ENCODE measurements around the gene MALL.
"Not testable (repeated sequence)": the region's sequence is repeated elsewhere in the genome, so short reads cannot be mapped to it uniquely, and the experiment has no call there.

MALL gene

DNA sequence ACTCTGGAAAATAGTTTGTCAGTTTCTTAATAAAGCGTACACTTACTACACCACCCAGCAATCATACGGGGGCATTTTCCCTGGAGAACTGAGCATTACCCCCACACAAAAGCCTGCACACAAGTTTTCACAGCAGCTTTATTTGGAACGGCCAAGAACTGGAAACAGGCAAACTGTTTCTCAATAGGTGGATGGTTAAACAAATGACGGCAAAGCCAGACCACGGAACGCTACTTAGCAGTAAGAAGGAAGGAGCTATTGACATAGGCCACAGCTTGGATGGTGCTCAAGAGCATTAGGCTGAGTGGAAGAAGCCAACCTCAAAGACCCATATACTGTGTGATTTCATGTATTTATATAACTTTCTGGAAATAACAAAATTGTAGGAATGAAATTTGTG lies 9.0 kb downstream of the MALL start:
- Histone ChIP-seq H3K9ac (ENCODE audit: low read depth, low read length) (no peak overlapping the region), H3K9me3 (ENCODE audit: control insufficient read depth, insufficient read depth, low read length) (no peaks in the 10 kb centered on the region), H3K36me3 (ENCODE audit: insufficient read depth, low read length) (no peaks in the 10 kb centered on the region), H3K4me1 (ENCODE audit: insufficient read depth, low read length) (peaks cover 8% of the 10 kb centered on the region; the same call in 1 of the 2 replicates)

DNA sequence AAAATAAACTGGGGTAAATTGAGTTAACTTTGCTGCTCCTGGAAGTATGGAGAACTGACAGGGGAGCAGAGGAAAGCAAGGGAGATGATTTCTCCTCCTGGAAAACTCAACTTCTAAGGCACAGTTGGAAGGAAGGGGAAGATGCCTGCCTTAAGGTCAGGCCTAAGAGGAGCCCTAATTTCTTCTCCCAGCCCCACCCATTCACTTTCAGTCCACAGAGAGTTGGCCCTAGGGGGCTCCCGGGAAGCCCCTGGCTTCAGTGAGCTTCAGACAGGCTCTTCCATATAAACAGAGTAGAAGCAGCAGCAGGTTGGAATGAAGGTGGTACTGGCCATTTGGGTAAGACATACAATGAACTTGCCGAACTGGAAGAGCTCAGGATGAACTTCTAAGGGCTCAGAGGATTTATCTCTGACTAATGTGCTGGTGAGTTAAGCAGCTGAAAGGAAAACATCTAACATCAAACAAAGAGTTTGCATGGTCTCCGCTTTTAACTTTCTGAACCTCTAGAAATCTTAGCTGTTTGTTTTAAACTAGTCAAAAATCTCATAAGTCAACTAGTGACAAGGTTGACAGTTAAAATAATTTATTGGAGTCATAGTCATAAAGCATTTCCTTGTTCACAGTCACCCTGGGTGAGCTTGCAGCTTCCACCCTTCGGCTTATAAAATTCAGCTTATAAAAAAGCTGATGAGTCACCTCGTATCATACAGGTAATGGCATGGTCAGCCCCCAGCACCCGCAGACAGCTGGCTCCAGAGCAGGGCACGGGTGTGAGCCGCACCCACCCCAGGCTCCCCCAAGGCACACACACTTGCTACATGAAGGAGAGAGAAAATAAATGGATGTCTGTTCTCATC lies 9.8 kb downstream of the MALL start:
- H3K36me3 ChIP-seq (ENCODE audit: insufficient read depth, low read length) = no peaks in the 10 kb centered on the region
- no peak overlapping the region for H3K9ac ChIP-seq (ENCODE audit: low read depth, low read length)
- peaks cover 14% of the 10 kb centered on the region; the same call in 1 of the 2 replicates for H3K4me1 ChIP-seq (ENCODE audit: insufficient read depth, low read length)
- H3K9me3 ChIP-seq (ENCODE audit: control insufficient read depth, insufficient read depth, low read length) = no peaks in the 10 kb centered on the region

DNA sequence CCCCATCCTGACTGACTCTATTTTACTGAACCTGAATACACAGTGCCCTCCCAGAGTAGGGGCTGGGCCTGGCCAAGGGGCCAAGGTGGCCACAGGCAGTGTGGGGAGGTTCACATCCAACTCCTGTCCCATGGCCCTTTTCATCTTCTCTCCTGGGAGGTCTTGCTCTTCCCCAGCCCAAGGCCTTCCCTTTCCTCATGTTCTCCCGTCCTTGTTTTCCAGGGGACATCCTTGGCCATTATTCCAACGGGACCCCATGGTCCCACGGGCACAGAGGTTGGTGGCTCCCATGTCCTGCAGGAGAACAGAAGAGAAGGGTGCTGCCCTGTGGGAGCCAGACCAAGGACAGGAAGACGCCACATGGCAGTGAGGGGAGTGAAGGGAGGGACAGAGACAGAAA lies 10.4 kb downstream of the MALL start:
- H3K4me1 ChIP-seq (ENCODE audit: insufficient read depth, low read length) = peaks cover 15% of the 10 kb centered on the region; the same call in 1 of the 2 replicates

DNA sequence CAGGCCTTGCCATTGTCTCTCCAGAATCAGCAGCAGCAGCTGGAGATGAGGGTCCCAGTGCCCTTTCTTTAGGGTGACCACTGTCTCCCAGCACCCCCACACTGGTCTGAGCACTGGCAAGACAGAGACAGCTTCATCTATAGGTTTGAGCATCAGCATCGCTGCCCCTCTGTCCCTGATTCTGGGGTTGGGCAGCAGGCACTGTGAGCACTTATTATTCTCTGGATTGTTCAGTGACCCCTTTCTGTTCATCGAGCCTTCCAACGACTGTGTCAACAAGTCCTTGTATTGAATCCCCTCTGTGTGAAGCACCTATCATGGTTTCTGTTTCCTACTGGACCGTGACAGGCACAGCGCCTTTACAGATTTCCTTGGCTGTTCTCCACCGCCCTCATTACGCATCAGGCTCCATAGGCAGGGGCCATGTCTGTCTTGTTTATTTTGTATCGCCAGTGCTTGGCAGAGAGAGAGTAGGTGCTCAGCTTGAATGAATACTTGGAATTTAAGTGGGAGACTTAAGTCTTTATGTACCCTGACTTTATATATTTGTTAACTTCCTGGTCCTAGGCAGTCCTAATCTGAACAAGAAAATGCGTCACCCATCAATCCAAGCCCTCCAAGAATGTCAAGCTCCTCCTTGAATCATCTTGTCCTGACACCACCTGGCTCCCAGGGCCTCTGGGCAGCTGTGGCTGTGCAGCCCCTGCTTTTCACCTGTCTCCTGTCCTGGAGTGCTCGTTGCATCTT lies 11.4 kb downstream of the MALL start:
- H3K4me1 ChIP-seq (ENCODE audit: insufficient read depth, low read length) = peaks cover 15% of the 10 kb centered on the region; the same call in 1 of the 2 replicates
- no peaks in the 10 kb centered on the region for H3K36me3 ChIP-seq (ENCODE audit: insufficient read depth, low read length)
- H3K9ac ChIP-seq (ENCODE audit: low read depth, low read length) = no peak overlapping the region
- H3K9me3 ChIP-seq (ENCODE audit: control insufficient read depth, insufficient read depth, low read length) = no peaks in the 10 kb centered on the region

More for the DNA sequence above, 10.4 kb downstream of the MALL start:
- Histone ChIP-seq H3K9me3 (ENCODE audit: control insufficient read depth, insufficient read depth, low read length) (no peaks in the 10 kb centered on the region), H3K36me3 (ENCODE audit: insufficient read depth, low read length) (no peaks in the 10 kb centered on the region), H3K9ac (ENCODE audit: low read depth, low read length) (no peak overlapping the region)

DNA sequence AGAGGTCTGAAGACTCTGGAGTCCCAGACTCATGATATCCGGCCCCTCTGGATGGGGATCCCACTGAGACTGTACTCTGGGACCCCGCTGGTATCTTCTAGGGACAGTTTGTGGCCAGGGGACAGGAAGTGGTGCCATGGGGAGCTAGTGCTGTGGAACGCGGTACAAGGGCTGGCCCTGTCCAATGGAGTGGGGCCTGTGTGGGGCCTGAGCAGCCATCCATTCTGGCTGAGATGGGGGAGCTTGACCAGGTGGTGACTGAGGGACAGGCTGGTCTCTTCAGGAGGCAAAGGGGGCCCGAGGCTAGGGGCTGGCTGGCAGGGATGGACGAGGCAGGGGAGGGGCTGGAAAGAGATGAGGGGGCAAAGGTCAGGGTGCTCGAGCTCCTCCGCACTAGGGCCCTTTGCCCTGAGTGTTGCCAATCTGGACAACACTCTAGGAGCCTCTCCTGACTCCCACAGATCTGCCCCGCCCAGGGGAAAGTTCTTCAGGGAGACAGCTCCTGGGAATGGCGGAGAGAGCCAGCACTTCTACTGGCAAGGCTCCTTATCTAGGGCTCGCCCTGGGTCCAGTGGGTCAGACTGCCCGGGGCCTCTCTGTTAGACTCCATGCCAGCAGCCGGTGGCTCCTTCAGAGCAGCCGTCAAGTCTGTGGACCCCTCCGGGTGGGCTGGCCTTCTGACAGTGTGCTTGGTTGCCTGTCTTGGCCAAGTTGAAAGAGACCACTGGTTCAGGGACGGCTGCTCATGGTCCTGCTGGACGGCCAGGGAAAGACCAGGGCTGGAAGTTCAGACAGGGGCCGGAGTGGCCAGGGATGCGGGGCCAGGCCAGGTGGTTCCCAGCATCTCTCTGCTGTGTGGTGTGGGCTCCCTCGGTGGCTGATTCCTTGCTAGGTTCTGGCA lies 12.3 kb downstream of the MALL start:
- Histone ChIP-seq H3K9me3 (ENCODE audit: control insufficient read depth, insufficient read depth, low read length) (no peaks in the 10 kb centered on the region), H3K4me1 (ENCODE audit: insufficient read depth, low read length) (peaks cover 15% of the 10 kb centered on the region; the same call in 1 of the 2 replicates), H3K36me3 (ENCODE audit: insufficient read depth, low read length) (no peaks in the 10 kb centered on the region), H3K9ac (ENCODE audit: low read depth, low read length) (no peak overlapping the region)

DNA sequence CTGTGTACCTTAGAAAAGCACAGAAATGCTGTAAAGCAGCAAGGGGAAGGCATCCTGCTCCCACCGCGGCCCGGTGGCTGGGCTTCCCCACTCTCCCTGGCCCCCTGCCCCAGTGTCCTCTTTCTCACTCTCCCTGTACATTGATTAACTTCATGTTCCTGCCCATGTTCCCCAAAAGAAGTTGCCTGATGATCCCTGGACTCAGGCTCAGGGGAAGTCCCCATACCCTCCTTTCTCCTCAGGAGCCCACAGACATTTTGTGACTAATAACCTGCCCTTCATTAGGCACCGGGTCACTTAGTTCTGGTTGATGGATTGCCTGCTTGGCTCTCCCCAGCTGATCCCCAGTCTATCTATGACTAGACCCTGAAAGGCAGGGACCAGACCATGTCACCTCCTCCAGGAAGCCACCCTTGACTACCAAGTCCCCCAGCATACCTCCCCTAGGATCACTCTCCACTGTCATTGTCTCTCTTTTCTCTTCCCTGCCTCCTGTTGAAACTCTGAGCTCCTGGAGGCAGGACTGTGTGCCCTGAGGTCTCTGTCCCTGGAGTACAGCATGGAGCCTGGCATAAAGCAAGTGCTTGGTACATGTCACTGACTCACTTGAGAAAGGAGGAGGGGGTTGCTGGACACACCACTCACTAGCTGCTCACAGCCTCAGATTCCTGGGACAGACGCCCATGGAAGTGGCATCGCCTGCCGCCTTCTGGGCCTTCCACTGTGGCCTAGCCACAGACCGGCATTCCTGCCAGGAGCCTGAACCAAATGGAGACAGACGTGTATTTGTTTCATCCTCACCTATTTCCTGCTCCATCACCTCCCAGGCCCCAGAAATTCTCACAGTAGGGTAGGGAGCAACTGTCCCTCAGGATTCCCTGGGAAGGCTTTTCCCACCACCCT lies 13.5 kb downstream of the MALL start:
- Histone ChIP-seq H3K36me3 (ENCODE audit: insufficient read depth, low read length) (no peaks in the 10 kb centered on the region), H3K9ac (ENCODE audit: low read depth, low read length) (no peak overlapping the region), H3K4me1 (ENCODE audit: insufficient read depth, low read length) (peaks cover 15% of the 10 kb centered on the region; the same call in 1 of the 2 replicates)

DNA sequence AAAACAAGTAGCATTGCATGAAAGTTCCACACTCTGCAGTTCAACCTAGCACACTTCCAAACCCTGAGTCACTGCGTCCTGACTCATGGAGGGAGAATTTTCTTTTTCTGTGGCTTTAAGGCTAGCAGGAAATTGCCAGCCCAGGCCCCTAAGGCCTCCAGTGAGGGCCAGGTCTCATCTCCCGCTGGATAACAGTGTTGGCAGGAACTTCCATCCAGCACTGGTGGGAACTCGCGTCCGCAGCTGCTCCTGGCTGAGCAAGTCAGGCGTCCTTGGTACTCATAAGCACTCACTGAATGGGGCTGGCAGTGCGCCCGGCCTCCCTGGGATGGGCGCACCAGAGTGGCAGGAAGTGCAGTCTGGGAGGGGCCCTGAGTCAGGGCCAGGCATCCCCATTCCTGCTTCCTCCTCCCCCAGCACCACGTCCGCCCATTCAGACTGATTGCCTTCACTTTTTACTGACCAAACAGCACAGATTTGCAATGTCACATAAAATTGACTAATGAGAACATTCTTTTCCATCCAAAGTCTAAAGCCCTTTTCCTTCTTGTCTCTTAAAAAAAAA lies 14.3 kb downstream of the MALL start:
- no peaks in the 10 kb centered on the region for H3K9me3 ChIP-seq (ENCODE audit: control insufficient read depth, insufficient read depth, low read length)
- H3K4me1 ChIP-seq (ENCODE audit: insufficient read depth, low read length) = peaks cover 15% of the 10 kb centered on the region; the same call in 1 of the 2 replicates
- no peaks in the 10 kb centered on the region for H3K36me3 ChIP-seq (ENCODE audit: insufficient read depth, low read length)
- no peak overlapping the region for H3K9ac ChIP-seq (ENCODE audit: low read depth, low read length)

More for the DNA sequence above, 13.5 kb downstream of the MALL start:
- H3K9me3 ChIP-seq (ENCODE audit: control insufficient read depth, insufficient read depth, low read length) = no peaks in the 10 kb centered on the region

DNA sequence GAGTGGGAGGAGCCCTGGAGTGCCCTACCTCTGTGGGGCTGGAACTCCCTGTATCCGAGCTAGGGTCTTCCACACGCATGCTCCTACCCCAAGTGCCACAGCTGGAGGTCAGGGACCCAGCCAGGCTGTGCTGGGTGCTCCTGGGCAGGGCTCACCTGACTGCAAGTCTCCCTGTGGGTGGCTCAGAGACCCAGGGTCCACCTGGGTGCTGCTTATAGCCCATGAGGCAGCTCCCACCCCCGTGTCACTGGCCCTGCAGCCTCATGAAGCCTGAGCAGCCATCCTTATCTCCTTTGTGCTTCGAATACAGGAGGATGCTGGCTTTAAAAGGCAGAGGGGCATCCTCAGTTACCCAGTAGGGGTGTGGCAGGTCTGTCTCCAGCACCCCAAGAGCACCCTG lies 14.7 kb downstream of the MALL start:
- not testable (repeated sequence) for H3K9me3 ChIP-seq (ENCODE audit: control insufficient read depth, insufficient read depth, low read length); H3K36me3 ChIP-seq (ENCODE audit: insufficient read depth, low read length); H3K9ac ChIP-seq (ENCODE audit: low read depth, low read length)
- peaks cover 15% of the 10 kb centered on the region; the same call in 1 of the 2 replicates for H3K4me1 ChIP-seq (ENCODE audit: insufficient read depth, low read length)

DNA sequence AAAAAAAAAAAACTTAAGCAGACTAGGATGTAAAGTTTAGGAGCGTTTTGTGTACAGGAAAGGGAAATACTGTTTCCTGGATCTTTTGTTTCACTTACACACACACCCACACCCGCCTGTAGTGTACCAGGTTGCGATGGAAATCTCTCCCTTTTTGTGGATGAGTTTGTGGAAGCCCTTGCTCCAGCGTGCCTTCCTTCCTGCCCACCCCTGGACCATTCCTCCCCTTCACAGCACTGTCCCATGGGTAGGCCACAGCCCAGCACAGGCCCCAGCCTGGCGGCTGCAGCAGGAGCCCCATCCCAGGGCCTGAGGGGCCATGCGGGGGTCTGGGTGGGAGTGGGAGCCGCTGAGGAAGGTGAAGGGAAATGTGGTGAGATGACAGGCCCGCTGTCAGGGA lies 15.1 kb downstream of the MALL start:
- Histone ChIP-seq H3K9me3 (ENCODE audit: control insufficient read depth, insufficient read depth, low read length) (no peaks in the 10 kb centered on the region), H3K9ac (ENCODE audit: low read depth, low read length) (no peak overlapping the region), H3K36me3 (ENCODE audit: insufficient read depth, low read length) (no peaks in the 10 kb centered on the region), H3K4me1 (ENCODE audit: insufficient read depth, low read length) (peaks cover 15% of the 10 kb centered on the region; the same call in 1 of the 2 replicates)

DNA sequence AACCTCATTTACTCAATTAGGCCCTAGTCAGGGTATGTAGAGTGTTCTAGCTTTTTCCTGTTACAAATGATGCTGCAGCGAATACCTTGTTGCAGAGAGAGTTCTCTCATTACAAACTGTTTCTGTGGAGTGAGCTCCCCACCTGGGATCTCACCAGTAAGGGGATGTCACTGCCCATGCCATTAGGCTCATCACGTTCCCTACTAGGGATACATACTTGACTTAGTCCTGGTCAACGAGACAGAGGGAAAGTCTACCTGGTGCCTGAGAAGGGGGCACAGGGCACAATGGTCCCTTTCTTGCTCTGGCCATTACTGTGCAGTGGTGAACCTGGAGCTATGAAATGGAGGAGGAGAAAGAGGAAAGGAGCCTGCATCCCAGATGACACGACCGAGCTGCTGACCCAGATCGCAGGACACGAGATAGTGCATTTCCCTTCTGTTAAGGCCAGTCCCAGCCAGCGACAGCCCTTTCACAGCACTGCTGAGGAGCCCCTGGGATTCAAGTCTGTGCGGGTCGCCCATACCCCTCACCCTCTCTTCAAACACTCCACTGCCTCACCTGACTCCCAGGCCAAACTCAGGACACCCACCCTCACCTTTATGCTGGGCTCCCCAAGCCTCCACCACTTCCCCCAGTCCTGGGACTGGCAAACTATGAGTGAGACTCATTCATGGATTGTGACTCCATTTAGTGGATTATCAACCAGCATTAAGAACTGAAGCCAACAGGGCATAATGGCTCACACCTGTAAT lies 16.0 kb downstream of the MALL start:
- Histone ChIP-seq H3K36me3 (ENCODE audit: insufficient read depth, low read length) (no peaks in the 10 kb centered on the region), H3K4me1 (ENCODE audit: insufficient read depth, low read length) (peaks cover 15% of the 10 kb centered on the region; the same call in 1 of the 2 replicates), H3K9me3 (ENCODE audit: control insufficient read depth, insufficient read depth, low read length) (no peaks in the 10 kb centered on the region), H3K9ac (ENCODE audit: low read depth, low read length) (no peak overlapping the region)

DNA sequence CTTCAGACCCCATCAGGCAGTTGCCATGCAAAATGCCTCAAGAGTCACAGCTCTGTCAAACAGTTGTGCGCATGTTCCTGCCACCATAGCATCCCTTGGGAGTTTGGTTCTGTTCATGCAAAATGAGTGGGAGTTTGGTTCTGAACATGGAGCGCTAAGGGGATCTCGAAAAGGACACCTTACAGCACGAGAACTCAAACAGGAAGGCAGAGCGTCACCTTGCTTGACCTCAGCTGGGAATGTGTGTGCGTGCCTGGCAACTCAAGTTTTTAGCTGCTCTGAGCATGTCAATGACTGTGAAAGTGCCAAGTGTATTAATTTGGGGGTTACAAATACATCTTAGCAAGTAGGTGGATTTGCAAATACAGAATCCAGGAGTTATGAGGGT lies 16.6 kb downstream of the MALL start:
- peaks cover 15% of the 10 kb centered on the region; the same call in 1 of the 2 replicates for H3K4me1 ChIP-seq (ENCODE audit: insufficient read depth, low read length)
- no peak overlapping the region for H3K9ac ChIP-seq (ENCODE audit: low read depth, low read length)
- no peaks in the 10 kb centered on the region for H3K9me3 ChIP-seq (ENCODE audit: control insufficient read depth, insufficient read depth, low read length)
- H3K36me3 ChIP-seq (ENCODE audit: insufficient read depth, low read length) = no peaks in the 10 kb centered on the region

DNA sequence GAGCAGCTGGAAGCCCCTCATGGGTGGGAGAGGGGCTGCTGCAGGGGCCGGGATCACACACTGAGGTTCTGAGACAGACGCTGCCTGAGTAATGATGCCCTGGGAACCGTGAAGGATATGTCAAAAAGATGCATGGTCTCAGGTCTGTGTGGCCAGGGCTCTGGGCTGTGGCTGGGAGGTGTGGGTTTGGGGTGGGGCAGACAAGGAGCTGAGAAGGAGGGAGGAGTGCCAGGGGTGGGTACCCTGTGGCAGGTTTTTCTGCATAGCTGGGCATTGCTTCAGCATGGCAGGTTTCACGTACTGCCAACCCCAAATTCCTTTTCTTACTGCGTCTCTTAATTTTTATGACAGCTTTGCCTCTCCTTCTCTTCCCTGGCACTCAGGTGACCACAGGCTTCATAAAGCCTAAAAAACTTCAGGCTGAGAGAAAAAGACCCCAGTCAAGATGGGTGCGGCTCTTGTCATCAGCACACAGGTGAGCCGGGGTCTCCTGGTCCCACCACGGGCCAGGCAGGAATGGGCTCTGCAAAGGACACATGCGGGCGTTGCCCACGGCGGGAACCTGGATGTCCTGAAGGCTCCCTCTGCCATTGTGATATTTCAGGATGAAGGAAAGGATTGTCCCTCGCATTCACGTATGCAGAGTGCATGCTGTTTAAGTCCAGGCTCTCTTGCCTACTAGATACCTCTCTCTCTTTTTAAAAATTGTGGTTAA lies 18.0 kb downstream of the MALL start:
- H3K9ac ChIP-seq (ENCODE audit: low read depth, low read length) = no peak overlapping the region
- no peaks in the 10 kb centered on the region for H3K36me3 ChIP-seq (ENCODE audit: insufficient read depth, low read length)
- peaks cover 15% of the 10 kb centered on the region; the same call in 1 of the 2 replicates for H3K4me1 ChIP-seq (ENCODE audit: insufficient read depth, low read length)
- no peaks in the 10 kb centered on the region for H3K9me3 ChIP-seq (ENCODE audit: control insufficient read depth, insufficient read depth, low read length)

Measured in ES-I3 (cell line).